Left ventricle myocardium inferior (tissue), 1 donor: ENCODE data around the gene DAB1. TPM values are rescaled to one million over a fixed set of nuclear protein-coding genes. Genes with fewer than 3 reads are reported as not detected.

ENCODE experiments used
- DNase-seq: peaks from one replicate; pipeline ENCODE4 v3.0.0-alpha.2; 2020
- H3K27ac ChIP-seq: fragments of 200-600 bp; replicated peaks from 2 replicates; pipeline ENCODE4 v1.8.0; 2021
- H3K27me3 ChIP-seq: fragments of 200-600 bp; 2 replicates; pipeline ENCODE4 v1.8.0; 2021; ENCODE audit warnings: low read depth
- H3K36me3 ChIP-seq: fragments of 200-600 bp; 2 replicates; pipeline ENCODE4 v1.8.0; 2021
- H3K4me1 ChIP-seq: fragments of 200-600 bp; 2 replicates; pipeline ENCODE4 v1.8.0; 2021
- H3K4me3 ChIP-seq: fragments of 200-600 bp; 2 replicates; pipeline ENCODE4 v1.8.0; 2021; ENCODE audit warnings: mild to moderate bottlenecking, moderate library complexity
- H3K9me3 ChIP-seq: fragments of 200-600 bp; replicated peaks from 2 replicates; pipeline ENCODE4 v1.8.0; 2021
- intact Hi-C: fragments of 100-400 bp; cut with micrococcal nuclease; formaldehyde crosslinking; loops from one replicate; pipeline ENCODE4 v1.11.0; 2022
- total RNA-seq: library from RNA; stranded (reverse); fragmentation: NEBNext Ultra II Directional; extraction: Animal tissue kit (Norgen Biotek cat#: 25700); gene quantifications from one replicate; pipeline ENCODE4 v1.2.1, GENCODE V29; 2021
- TF ChIP-seq, protein P1 (sequence below): fragments of 200-600 bp; IDR thresholded peaks from 2 replicates; pipeline ENCODE4 v1.8.0; 2021; ENCODE audit warnings: antibody characterized with exemption, mild to moderate bottlenecking, borderline replicate concordance
- donor health status: DM: no; HTN: yes; CAD: no; lungs with severe emphysema.

The DAB1 gene
- total RNA-seq, 1 donor from 2014 or later = 0.77 TPM

DNA sequence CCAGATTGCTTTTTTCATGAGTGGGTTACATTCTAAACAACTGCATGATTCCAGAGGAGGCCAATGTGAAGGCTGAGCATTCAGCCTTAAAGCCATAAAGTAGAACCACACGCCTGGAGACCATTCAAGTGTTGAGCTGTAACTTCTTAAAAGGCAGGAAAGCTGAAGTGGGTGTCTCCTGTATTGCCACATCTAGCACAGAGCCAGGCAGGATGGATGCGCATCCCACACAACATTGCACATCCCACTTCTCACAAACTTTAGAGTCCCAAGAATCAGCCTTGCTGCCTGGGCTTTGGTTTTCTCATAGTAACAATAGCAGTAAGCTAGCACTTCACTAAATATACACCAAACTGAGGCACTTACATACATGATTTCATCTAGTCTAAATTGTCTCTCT, 151.7 kb downstream of the DAB1 start:
- Histone ChIP-seq H3K4me3 (no peak overlapping the region), H3K9me3 (no peaks in the 10 kb centered on the region), H3K36me3 (no peaks in the 10 kb centered on the region), H3K27me3 (no peaks in the 10 kb centered on the region), H3K4me1 (no peaks in the 10 kb centered on the region), H3K27ac (no peak overlapping the region)
- intact Hi-C loops = no loop called here
- TF ChIP-seq, protein P1, sequence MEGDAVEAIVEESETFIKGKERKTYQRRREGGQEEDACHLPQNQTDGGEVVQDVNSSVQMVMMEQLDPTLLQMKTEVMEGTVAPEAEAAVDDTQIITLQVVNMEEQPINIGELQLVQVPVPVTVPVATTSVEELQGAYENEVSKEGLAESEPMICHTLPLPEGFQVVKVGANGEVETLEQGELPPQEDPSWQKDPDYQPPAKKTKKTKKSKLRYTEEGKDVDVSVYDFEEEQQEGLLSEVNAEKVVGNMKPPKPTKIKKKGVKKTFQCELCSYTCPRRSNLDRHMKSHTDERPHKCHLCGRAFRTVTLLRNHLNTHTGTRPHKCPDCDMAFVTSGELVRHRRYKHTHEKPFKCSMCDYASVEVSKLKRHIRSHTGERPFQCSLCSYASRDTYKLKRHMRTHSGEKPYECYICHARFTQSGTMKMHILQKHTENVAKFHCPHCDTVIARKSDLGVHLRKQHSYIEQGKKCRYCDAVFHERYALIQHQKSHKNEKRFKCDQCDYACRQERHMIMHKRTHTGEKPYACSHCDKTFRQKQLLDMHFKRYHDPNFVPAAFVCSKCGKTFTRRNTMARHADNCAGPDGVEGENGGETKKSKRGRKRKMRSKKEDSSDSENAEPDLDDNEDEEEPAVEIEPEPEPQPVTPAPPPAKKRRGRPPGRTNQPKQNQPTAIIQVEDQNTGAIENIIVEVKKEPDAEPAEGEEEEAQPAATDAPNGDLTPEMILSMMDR = no peak
- no peak for DNase-seq

DNA sequence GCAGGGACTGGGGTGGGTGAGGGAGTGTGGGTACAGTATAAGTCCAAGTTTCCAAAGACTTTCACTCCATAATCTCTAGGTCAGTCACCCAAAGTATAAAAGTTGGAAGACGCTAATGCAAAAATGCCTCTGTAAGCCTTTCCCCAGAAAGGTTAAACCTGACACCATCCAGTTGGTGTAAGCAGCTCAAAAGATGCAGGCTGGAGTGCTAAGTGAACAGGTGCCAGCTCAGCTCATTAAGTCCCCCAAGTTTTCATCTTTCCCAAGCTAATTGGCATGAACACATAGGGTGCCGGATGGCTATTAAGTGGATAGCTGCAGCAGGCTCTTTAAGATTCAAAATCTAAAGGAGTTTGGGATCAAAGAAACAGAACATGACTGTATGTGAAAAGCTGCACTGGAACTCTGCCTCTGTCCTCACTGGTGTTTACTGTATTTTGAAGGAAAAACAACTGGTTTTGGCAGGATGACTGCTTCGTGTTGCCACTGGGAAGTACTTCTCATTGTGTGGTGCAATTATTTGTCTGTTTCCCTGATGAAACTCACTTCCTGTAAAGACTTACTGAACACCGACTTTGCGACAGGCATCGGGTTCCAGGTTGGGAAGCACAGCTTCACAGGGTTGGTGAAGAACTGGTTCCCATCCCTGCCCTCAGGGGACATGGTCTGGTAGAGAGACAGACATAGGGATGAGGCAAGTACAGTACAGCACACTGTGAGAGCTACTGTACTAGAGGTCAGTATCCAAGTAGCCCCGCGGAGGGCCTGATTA, 152.7 kb downstream of the DAB1 start:
- no peaks in the 10 kb centered on the region for H3K9me3 ChIP-seq

DNA sequence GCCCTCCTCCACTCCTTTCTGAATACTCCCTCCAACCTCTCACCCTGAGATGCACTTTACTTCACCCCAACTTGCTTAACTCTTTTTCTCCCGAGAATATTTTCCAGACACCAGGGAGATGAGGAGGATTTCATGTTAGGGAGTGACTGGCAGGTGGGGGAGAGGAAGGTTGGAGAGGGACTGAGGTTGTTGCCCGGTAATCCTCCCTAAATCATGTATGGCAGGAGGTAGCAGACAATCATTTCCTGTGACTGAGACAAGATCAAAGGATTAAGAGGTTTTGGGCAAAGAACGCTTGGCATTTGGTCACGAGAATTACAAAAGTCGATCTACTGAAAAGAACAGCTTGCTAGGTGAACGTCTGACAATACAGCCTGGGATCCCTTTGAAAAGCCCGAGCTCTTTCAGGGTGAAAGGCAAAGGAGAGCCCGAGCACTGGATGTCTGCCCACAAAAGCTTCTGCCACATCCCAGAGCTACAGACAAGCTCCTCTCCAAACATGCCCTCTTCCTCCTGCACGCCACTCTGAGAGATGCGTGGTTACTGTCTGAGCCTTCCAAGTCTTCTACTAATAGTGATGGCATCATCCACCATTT, 154.1 kb downstream of the DAB1 start:
- intact Hi-C loops = no loop called here
- Histone ChIP-seq H3K27ac (no peak overlapping the region), H3K4me3 (no peak overlapping the region), H3K36me3 (no peaks in the 10 kb centered on the region), H3K4me1 (no peaks in the 10 kb centered on the region), H3K27me3 (no peaks in the 10 kb centered on the region), H3K9me3 (no peaks in the 10 kb centered on the region)
- DNase-seq = no peak
- TF ChIP-seq, protein P1 = no peak

More for the DNA sequence above, 152.7 kb downstream of the DAB1 start:
- Histone ChIP-seq H3K4me1 (no peaks in the 10 kb centered on the region), H3K4me3 (no peak overlapping the region), H3K36me3 (no peaks in the 10 kb centered on the region), H3K27ac (no peak overlapping the region), H3K27me3 (no peaks in the 10 kb centered on the region)
- TF ChIP-seq, protein P1 = no peak
- no peak for DNase-seq
- intact Hi-C loops = no loop called here

DNA sequence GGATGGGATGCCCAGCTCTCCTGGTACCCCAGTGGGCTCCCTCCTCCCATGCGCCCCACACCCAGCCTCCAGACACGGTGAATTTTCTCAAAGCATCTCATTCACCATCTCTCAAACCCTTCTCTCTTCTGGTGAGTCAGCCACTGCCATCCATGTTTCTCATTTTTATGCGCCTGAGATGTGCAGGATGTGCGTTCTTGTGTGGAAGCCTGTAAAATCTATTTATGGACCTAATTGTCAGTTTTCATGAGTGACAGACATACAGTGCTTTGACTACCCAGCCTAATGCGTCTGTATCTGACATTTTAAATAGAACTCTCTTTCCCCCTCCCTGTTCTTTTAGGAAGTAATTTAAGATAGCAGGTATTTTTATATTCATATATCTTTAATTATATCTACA, 158.8 kb downstream of the DAB1 start:
- H3K36me3 ChIP-seq = no peaks in the 10 kb centered on the region
- no peaks in the 10 kb centered on the region for H3K27me3 ChIP-seq
- intact Hi-C loops = no loop called here
- H3K9me3 ChIP-seq = no peaks in the 10 kb centered on the region
- no peaks in the 10 kb centered on the region for H3K4me1 ChIP-seq
- H3K4me3 ChIP-seq = no peak overlapping the region
- TF ChIP-seq, protein P1 = no peak
- no peak overlapping the region for H3K27ac ChIP-seq
- no peak for DNase-seq

DNA sequence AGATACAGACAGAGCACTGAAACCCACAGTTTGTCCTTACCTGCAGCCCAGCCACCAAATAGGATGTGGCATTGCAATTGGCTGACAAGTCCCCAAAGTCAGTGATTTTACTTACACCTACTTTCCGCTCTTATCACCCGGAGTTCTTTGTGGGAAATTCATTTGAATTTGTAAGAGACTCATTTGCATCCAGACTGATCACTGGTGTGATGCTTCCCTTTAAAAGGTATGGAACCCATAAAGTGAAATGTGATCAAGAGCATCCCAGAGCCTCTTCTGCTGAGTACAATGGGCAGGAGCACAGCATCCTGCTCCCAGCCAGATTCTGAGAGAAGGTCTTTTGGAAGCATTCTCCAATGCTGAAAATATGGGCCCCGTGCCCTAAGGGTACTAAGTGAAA, 161.4 kb downstream of the DAB1 start:
- Histone ChIP-seq H3K27me3 (no peaks in the 10 kb centered on the region), H3K36me3 (no peaks in the 10 kb centered on the region), H3K27ac (no peak overlapping the region), H3K4me3 (no peak overlapping the region), H3K9me3 (peaks cover 7% of the 10 kb centered on the region), H3K4me1 (no peaks in the 10 kb centered on the region)
- intact Hi-C loops = no loop called here
- DNase-seq = no peak
- TF ChIP-seq, protein P1 = no peak
